B cell (primary cell): ENCODE data around the gene GALNT6.

Experiments
- CTCF ChIP-seq: fragments of 200-600 bp; IDR thresholded peaks from one replicate; pipeline ENCODE4 v1.8.0; 2022; ENCODE audit warnings: antibody characterized with exemption, mild to moderate bottlenecking
- EZH2 ChIP-seq: IDR thresholded peaks from 2 replicates; pipeline ENCODE4 v1.6.1; 2012; ENCODE audit warnings: borderline replicate concordance, low read depth, mild to moderate bottlenecking, moderate library complexity, low read length; ENCODE audit not compliant: insufficient read depth, poor library complexity, severe bottlenecking

- no peak for TF ChIP-seq CTCF
- no peak for TF ChIP-seq EZH2
These were observed 33.0 kb upstream of the GALNT6 start for GRCh38 chr12:51424094-51424661.
